ENCODE measurements around the gene EMILIN1.

EMILIN1 gene

DNA sequence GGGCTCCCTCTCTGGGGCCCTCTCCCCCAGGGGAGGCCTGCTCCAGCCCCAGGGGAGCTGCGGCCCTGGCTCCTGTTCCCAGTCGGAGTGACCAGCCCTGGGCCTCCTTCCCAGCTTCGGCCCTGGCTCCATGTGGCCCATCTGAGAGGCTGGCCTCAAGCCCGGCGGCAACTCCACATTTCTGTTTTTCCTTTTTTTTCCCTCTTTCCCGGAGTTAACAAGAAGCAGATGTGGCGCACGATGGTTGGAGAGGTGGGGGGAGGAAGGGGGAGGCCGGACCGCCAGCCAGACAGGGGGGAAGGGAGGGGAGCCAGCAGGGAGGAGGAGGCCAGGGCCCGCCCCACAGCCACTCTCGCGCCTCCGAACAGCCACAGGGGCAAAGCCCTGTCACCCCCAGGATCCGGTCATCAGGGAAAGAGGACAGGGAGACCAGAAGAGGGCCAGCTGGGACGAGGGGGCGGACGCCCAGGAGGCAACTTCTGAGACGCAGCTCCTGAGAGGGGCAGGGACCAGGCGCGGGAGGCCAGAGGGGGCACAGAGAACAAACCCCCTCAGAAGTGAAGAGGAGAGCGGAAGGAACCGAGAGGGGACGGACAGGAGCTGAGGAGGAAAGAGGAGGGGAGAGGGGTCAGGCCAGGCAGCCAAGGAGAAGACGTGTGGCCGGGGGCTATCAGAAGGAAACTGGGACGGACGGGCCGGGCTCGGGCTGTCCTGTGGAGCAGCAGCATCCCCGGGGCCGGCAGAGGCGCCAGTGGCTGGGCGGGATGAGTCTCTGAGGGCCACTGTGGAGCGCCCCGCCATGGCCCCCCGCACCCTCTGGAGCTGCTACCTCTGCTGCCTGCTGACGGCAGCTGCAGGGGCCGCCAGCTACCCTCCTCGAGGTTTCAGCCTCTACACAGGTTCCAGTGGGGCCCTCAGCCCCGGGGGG, at the start of gene EMILIN1:
Gene EMILIN1, plus strand, starts transcription at position 349 of the 928 bp plus-strand sequence. Its CDS starts 451 bp downstream, at position 800.
- H3K9me2 ChIP-seq (replicated peaks; ENCODE audit: low read depth, low read length), result no peaks in the 10 kb centered on the region
- H3K79me2 ChIP-seq (ENCODE audit: insufficient read depth, low read length), result peaks cover 13% of the 10 kb centered on the region; the same call in 1 of the 2 replicates
- H3K36me3 ChIP-seq (ENCODE audit: insufficient read depth, low read length), result no peaks in the 10 kb centered on the region
- H3K4me2 ChIP-seq (ENCODE audit: low read depth, low read length, poor library complexity, severe bottlenecking), result no peak within 1 kb of the TSS
- H3K4me1 ChIP-seq (ENCODE audit: insufficient read depth, low read length, poor library complexity, severe bottlenecking), result peaks cover 37% of the 10 kb centered on the region
- H4K20me1 ChIP-seq (ENCODE audit: insufficient read depth, low read length, poor library complexity, severe bottlenecking), result no peaks in the 10 kb centered on the region
- H3K27me3 ChIP-seq (ENCODE audit: insufficient read depth, low read length, poor library complexity, severe bottlenecking), result no peaks in the 10 kb centered on the region
- no peak within 1 kb of the TSS for H3K4me3 ChIP-seq (ENCODE audit: low read length, poor library complexity, severe bottlenecking)
- no peak within 1 kb of the TSS for H2AFZ ChIP-seq (ENCODE audit: low read length)
- TF ChIP-seq, protein P1, sequence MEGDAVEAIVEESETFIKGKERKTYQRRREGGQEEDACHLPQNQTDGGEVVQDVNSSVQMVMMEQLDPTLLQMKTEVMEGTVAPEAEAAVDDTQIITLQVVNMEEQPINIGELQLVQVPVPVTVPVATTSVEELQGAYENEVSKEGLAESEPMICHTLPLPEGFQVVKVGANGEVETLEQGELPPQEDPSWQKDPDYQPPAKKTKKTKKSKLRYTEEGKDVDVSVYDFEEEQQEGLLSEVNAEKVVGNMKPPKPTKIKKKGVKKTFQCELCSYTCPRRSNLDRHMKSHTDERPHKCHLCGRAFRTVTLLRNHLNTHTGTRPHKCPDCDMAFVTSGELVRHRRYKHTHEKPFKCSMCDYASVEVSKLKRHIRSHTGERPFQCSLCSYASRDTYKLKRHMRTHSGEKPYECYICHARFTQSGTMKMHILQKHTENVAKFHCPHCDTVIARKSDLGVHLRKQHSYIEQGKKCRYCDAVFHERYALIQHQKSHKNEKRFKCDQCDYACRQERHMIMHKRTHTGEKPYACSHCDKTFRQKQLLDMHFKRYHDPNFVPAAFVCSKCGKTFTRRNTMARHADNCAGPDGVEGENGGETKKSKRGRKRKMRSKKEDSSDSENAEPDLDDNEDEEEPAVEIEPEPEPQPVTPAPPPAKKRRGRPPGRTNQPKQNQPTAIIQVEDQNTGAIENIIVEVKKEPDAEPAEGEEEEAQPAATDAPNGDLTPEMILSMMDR (conservative IDR thresholded peaks at IDR 0.05; ENCODE audit: low read length), result no peak
- no peak for TF ChIP-seq EZH2phosphoT487 (IDR thresholded peaks at IDR 0.05; ENCODE audit: borderline replicate concordance)
- no peak within 1 kb of the TSS for H3K9ac ChIP-seq (ENCODE audit: low read depth, low read length, poor library complexity, severe bottlenecking)
- H3K9me3 ChIP-seq (ENCODE audit: insufficient read depth, low read depth, low read length), result no peaks in the 10 kb centered on the region
- H3F3A ChIP-seq (ENCODE audit: low read depth), result peaks cover 7% of the 10 kb centered on the region; the same call in 1 of the 2 replicates

- Histone ChIP-seq H2AFZ (ENCODE audit: low read length) (no peak overlapping the region), H3K9me2 (replicated peaks; ENCODE audit: low read depth, low read length) (no peaks in the 10 kb centered on the region), H3K9ac (ENCODE audit: low read depth, low read length, poor library complexity, severe bottlenecking) (no peak overlapping the region), H3K4me1 (ENCODE audit: insufficient read depth, low read length, poor library complexity, severe bottlenecking) (peaks cover 21% of the 10 kb centered on the region), H3K4me2 (ENCODE audit: low read depth, low read length, poor library complexity, severe bottlenecking) (no peak overlapping the region), H3K9me3 (ENCODE audit: insufficient read depth, low read depth, low read length) (no peaks in the 10 kb centered on the region), H3F3A (ENCODE audit: low read depth) (no peaks in the 10 kb centered on the region), H3K27me3 (ENCODE audit: insufficient read depth, low read length, poor library complexity, severe bottlenecking) (no peaks in the 10 kb centered on the region), H3K4me3 (ENCODE audit: low read length, poor library complexity, severe bottlenecking) (no peak overlapping the region), H4K20me1 (ENCODE audit: insufficient read depth, low read length, poor library complexity, severe bottlenecking) (peaks cover 11% of the 10 kb centered on the region), H3K36me3 (ENCODE audit: insufficient read depth, low read length) (no peaks in the 10 kb centered on the region), H3K79me2 (ENCODE audit: insufficient read depth, low read length) (peaks cover 27% of the 10 kb centered on the region)
- TF ChIP-seq, protein P1 (conservative IDR thresholded peaks at IDR 0.05; ENCODE audit: low read length), result no peak
- TF ChIP-seq EZH2phosphoT487 (IDR thresholded peaks at IDR 0.05; ENCODE audit: borderline replicate concordance), result no peak
Observed at GRCh38 chr2:27029051-27029450, 49.4 kb upstream of the EMILIN1 start.

- Histone ChIP-seq H3K9me3 (ENCODE audit: insufficient read depth, low read depth, low read length) (no peaks in the 10 kb centered on the region), H2AFZ (ENCODE audit: low read length) (peak within 1 kb of the TSS; percentile 98), H3K4me2 (ENCODE audit: low read depth, low read length, poor library complexity, severe bottlenecking) (peak within 1 kb of the TSS; percentile 97), H3F3A (ENCODE audit: low read depth) (no peaks in the 10 kb centered on the region), H3K4me1 (ENCODE audit: insufficient read depth, low read length, poor library complexity, severe bottlenecking) (peaks cover 36% of the 10 kb centered on the region), H3K36me3 (ENCODE audit: insufficient read depth, low read length) (peaks cover 29% of the 10 kb centered on the region; the same call in 1 of the 2 replicates), H4K20me1 (ENCODE audit: insufficient read depth, low read length, poor library complexity, severe bottlenecking) (peaks cover 11% of the 10 kb centered on the region), H3K4me3 (ENCODE audit: low read length, poor library complexity, severe bottlenecking) (peak within 1 kb of the TSS; percentile 98), H3K27me3 (ENCODE audit: insufficient read depth, low read length, poor library complexity, severe bottlenecking) (no peaks in the 10 kb centered on the region), H3K79me2 (ENCODE audit: insufficient read depth, low read length) (peaks cover 49% of the 10 kb centered on the region), H3K9me2 (replicated peaks; ENCODE audit: low read depth, low read length) (no peaks in the 10 kb centered on the region), H3K9ac (ENCODE audit: low read depth, low read length, poor library complexity, severe bottlenecking) (peak within 1 kb of the TSS; percentile 96)
- TF ChIP-seq, protein P1 (conservative IDR thresholded peaks at IDR 0.05; ENCODE audit: low read length), result no peak
- TF ChIP-seq EZH2phosphoT487 (IDR thresholded peaks at IDR 0.05; ENCODE audit: borderline replicate concordance), result no peak
Observed at GRCh38 chr2:27032495-27033252, 45.7 kb upstream of the EMILIN1 start, which contains the start of gene TMEM214. Gene TMEM214 (plus strand): TSS chr2:27032965. CDS start chr2:27033016, 51 bp downstream.
